Right lobe of liver (tissue), 4 donors: ENCODE data around the gene ALDH18A1.

Experiments used
- POLR2A ChIP-seq: fragments of 450-650 bp; IDR thresholded peaks from one replicate; pipeline ENCODE4 v1.6.1; 2017; ENCODE audit warnings: antibody characterized with exemption, mild to moderate bottlenecking
- TF ChIP-seq, protein P1 (sequence below), 4 donors: fragments of 200-600 bp in 3 of 4; fragments of 450-650 bp in 1 of 4; IDR thresholded peaks; one replicate each; pipeline versions ENCODE4 v1.5.1 to v1.8.0; 2016 to 2022; ENCODE audit warnings: antibody characterized with exemption in 4 of 4, mild to moderate bottlenecking in 2 of 4
- donor health status: DM: no; HTN: no; CAD: no.
- donor health status: DM: no; HTN: no; CAD: no.
- donor health status: DM: no; HTN: yes; CAD: no.

DNA sequence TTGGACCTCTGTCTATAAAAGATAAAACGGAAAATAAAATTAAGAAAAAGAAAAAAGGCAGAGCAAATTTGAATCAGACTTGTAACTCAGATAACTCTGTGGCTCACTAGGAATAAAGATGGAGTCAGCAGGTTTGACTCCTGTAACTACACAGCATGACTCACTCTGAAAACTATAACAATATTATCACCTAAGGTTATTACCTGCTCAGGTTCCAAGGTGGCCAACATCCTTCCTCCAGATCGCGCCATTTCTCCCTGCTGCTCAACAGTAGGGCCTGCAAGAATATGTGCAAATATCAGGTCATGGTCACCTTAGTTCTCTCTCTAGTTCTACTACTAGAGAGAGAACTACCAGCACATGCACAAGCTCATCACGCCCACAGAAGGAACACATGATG, 30.0 kb downstream of the ALDH18A1 start:
- TF ChIP-seq, protein P1, sequence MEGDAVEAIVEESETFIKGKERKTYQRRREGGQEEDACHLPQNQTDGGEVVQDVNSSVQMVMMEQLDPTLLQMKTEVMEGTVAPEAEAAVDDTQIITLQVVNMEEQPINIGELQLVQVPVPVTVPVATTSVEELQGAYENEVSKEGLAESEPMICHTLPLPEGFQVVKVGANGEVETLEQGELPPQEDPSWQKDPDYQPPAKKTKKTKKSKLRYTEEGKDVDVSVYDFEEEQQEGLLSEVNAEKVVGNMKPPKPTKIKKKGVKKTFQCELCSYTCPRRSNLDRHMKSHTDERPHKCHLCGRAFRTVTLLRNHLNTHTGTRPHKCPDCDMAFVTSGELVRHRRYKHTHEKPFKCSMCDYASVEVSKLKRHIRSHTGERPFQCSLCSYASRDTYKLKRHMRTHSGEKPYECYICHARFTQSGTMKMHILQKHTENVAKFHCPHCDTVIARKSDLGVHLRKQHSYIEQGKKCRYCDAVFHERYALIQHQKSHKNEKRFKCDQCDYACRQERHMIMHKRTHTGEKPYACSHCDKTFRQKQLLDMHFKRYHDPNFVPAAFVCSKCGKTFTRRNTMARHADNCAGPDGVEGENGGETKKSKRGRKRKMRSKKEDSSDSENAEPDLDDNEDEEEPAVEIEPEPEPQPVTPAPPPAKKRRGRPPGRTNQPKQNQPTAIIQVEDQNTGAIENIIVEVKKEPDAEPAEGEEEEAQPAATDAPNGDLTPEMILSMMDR (IDR thresholded peaks at IDR 0.05) = no peak
- TF ChIP-seq POLR2A = no peak
